Right lobe of liver (tissue), 6 donors: ENCODE measurements around the gene TPPP2. TPM values are rescaled to one million over a fixed set of nuclear protein-coding genes. Genes with fewer than 3 reads are reported as not detected.

Experiments
- ATAC-seq, 4 donors: fragments of 200-7000 bp; cut with Tn5 transposase; one replicate each; pipeline ENCODE4 v1.9.1; 2020; ENCODE audit warnings: mild to moderate bottlenecking in 4 of 4, moderate library complexity in 4 of 4
- DNase-seq, 3 donors: peaks; one replicate each; pipeline ENCODE4 v3.0.0-alpha.2; 2020
- H3K27ac ChIP-seq, 3 donors: fragments of 200-600 bp; one replicate each; pipeline ENCODE4 v1.8.0; 2022
- H3K27me3 ChIP-seq, 2 donors: fragments of 200-600 bp; one replicate each; pipeline ENCODE4 v1.8.0; 2022
- H3K36me3 ChIP-seq, 4 donors: fragments of 200-600 bp; sonication (generic) in 1 of 4; one replicate each; pipeline versions ENCODE4 v1.5.1 to v1.8.0; 2017 to 2022; ENCODE audit warnings: control low read depth in 1 of 4
- H3K4me1 ChIP-seq, 4 donors: fragments of 200-600 bp; sonication (generic) in 1 of 4; one replicate each; pipeline versions ENCODE4 v1.5.1 to v1.8.0; 2017 to 2022; ENCODE audit warnings: control low read depth in 1 of 4
- H3K4me3 ChIP-seq, 3 donors: fragments of 200-600 bp; one replicate each; pipeline ENCODE4 v1.8.0; 2022
- H3K9me3 ChIP-seq, 4 donors: fragments of 200-600 bp; sonication (generic) in 1 of 4; one replicate each; pipeline versions ENCODE4 v1.5.1 to v1.8.0; 2017 to 2022; ENCODE audit warnings: control low read depth in 1 of 4
- POLR2A ChIP-seq: fragments of 450-650 bp; IDR thresholded peaks from one replicate; pipeline ENCODE4 v1.6.1; 2017; ENCODE audit warnings: antibody characterized with exemption, mild to moderate bottlenecking
- WGBS: methylation state at CpG from one replicate; pipeline ENCODE4 v1.1.6; 2018; ENCODE audit warnings: low coverage, low lambda C conversion rate; ENCODE audit not compliant: insufficient coverage; ENCODE audit errors: missing lambda C conversion rate; 5-methylcytosine and 5-hydroxymethylcytosine counted together
- intact Hi-C, 2 donors: fragments of 100-400 bp; cut with DNase I; formaldehyde crosslinking; loops; one replicate each; pipeline versions ENCODE4 v1.11.2 to v1.14.1; 2022
- total RNA-seq, 6 experiments: library from RNA; depleted of rRNA in 2 of 6; stranded (reverse); fragments of >200 nt in 2 of 6; fragmentation: NEBNext Ultra II Directional in 3 of 6; extraction: Animal tissue kit (Norgen Biotek cat#: 25700) in 3 of 6; gene quantifications; one replicate each; pipeline versions ENCODE4 v1.1.0 to v1.2.4, GENCODE V29; 2016 to 2023
- TF ChIP-seq, protein P1 (sequence below), 4 donors: fragments of 200-600 bp in 3 of 4; fragments of 450-650 bp in 1 of 4; IDR thresholded peaks; one replicate each; pipeline versions ENCODE4 v1.5.1 to v1.8.0; 2016 to 2022; ENCODE audit warnings: antibody characterized with exemption in 4 of 4, mild to moderate bottlenecking in 2 of 4
- donor health status: DM: no; HTN: yes; CAD: no.
- donor health status: DM: no; HTN: no; CAD: no.
- donor health status: DM: no; HTN: no; CAD: no.
- donor health status: DM: no; HTN: yes; CAD: no.
- donor health status: DM: no; HTN: yes; CAD: no.

TPPP2 gene
- total RNA-seq, 6 experiments from 2014 or later, result 0.24 to 3.4 (median 1.6) TPM

DNA sequence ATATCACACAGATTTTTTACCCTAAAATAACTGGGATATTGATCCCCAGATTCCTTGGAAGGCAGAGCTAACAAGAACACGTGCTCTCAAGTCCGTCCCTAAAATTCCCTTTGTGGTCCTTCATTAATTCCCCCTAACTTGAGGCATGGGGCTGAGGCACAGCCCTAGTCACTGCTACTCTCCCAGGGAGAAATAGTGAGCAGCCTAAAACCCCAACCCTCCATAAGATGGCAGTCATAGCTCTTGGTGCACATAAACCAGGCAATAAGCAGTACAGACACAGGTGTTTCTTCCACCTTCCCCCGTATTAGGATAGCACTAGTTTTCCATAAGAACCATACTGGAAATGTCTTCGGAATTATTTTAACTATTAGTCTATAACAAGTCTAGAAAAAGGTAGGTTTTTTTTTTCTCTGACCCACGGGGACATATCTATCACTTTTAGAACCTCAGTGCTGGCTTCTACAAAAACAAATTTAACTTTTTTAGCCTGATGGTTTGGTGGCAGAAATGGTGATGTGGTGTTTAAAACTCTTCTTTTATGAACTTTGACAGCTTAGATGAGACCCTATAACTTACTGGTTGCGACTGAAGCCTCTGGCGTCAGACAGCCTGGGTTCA, 37.0 kb downstream of the TPPP2 start:
- DNase-seq, result peak in 1 of 3 donors; percentile 32
- no peaks in the 10 kb centered on the region for H3K36me3 ChIP-seq
- intact Hi-C loops, result no loop called here
- TF ChIP-seq, protein P1, sequence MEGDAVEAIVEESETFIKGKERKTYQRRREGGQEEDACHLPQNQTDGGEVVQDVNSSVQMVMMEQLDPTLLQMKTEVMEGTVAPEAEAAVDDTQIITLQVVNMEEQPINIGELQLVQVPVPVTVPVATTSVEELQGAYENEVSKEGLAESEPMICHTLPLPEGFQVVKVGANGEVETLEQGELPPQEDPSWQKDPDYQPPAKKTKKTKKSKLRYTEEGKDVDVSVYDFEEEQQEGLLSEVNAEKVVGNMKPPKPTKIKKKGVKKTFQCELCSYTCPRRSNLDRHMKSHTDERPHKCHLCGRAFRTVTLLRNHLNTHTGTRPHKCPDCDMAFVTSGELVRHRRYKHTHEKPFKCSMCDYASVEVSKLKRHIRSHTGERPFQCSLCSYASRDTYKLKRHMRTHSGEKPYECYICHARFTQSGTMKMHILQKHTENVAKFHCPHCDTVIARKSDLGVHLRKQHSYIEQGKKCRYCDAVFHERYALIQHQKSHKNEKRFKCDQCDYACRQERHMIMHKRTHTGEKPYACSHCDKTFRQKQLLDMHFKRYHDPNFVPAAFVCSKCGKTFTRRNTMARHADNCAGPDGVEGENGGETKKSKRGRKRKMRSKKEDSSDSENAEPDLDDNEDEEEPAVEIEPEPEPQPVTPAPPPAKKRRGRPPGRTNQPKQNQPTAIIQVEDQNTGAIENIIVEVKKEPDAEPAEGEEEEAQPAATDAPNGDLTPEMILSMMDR (IDR thresholded peaks at IDR 0.05), result peak in 2 of 4 donors; percentile 23 to 29
- TF ChIP-seq POLR2A, result no peak
- 52% methylated on average over 7 of the region's 7 CpGs for WGBS
- H3K27ac ChIP-seq, result no peak overlapping the region
- no peak for ATAC-seq
- H3K9me3 ChIP-seq, result no peaks in the 10 kb centered on the region
- H3K27me3 ChIP-seq, result no peaks in the 10 kb centered on the region
- H3K4me1 ChIP-seq, result peaks cover 0 to 40% (median 12%) of the 10 kb centered on the region in 4 donors
- no peak overlapping the region for H3K4me3 ChIP-seq

DNA sequence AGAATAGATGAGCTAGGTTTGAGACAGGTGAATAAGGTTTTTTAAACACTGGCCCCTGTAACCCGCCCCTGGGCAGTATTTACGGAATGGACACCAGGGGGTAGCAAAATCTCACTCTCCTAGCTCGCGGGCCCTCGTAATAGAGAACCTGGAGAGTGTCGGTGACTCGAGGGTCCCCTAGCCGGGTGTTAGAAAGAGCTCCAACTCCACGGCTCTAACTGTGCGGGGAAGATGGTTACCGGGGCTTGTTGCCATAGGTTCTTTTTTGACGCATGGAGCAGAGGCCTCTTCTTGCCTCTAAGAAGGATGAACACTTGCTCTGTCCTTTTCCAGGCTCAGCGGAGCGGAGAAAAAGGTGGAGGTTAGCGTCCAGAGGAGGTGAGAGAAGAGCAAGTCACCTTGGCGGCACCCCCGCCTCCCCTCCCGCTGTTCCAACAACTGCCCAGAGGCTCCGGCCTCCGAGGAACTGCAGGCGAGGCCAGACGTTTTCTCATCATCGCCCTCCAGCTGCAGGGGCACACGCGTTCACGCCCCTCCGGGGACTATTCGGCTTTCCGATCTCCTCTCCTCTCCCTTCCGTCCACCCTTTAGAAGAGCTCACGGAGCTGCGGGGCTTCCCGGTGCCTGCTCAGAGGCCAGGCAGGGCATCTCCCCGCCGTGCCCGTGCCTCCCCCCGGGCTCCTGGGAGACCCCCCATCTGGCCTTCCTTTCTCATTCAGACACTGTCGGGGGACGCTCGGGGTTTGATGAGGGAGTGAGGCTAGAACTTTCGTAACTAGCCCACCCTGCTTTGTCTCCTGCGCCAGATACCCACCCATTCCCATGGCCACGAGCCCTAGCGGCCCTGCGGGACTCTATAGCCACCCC, 38.7 kb downstream of the TPPP2 start:
- ATAC-seq (peak; percentile 48 to 56 (median 51)), DNase-seq (peak in 2 of 3 donors; percentile 56 to 60)
- Histone ChIP-seq H3K27me3 (no peaks in the 10 kb centered on the region), H3K4me3 (peak overlapping the region; percentile 73 to 75 (median 74)), H3K9me3 (no peaks in the 10 kb centered on the region), H3K36me3 (no peaks in the 10 kb centered on the region), H3K27ac (peak overlapping the region in 2 of 3 donors; percentile 65 to 72), H3K4me1 (peaks cover 0 to 30% (median 6%) of the 10 kb centered on the region in 4 donors)
- TF ChIP-seq, protein P1 (IDR thresholded peaks at IDR 0.05), result peak; percentile 54 to 68 (median 60)
- no peak for TF ChIP-seq POLR2A
- 20% methylated on average over 27 of the region's 45 CpGs for WGBS
- intact Hi-C loops, result no loop called here

DNA sequence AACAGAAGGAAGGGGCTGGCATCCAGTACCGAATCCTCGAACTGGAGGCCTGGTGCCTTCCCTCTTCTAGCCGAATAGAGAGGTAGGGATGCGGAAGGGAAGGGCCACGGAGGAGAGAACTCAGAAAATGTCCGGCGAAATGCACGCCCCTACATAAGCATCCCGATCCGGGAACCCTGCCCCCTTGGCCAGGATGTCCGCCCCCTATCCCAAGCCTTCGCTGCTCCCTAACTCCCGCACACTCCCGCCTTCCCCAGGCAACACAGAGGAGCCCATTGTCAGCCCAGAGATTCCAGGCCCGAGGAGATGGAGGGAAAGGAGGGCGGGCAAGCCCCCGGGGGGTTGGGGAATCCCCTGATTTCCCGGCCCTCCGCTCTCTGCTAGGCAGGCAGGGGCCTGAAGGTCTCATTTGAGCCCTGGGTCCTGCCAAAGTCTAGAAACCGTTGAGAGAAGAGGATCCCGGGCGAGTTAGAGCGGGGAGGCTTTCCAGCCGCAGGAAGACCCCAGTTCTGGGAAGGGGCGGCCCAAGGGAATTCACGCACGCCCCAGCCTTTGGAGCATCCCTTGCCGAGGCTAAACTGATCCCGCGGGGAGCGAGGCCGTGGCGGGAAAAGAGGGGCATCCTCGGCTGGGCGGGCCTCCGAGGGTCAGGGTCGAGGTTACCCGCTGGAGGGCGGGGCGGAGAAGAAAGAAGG, 39.5 kb downstream of the TPPP2 start:
- Histone ChIP-seq H3K36me3 (no peaks in the 10 kb centered on the region), H3K4me1 (peaks cover 0 to 25% (median 5%) of the 10 kb centered on the region in 4 donors), H3K9me3 (no peaks in the 10 kb centered on the region), H3K4me3 (peak overlapping the region; percentile 73 to 75 (median 74)), H3K27ac (peak overlapping the region; percentile 65 to 72 (median 66)), H3K27me3 (no peaks in the 10 kb centered on the region)
- peak in 1 of 4 donors; percentile 1 for ATAC-seq
- intact Hi-C loops, result no loop called here
- WGBS, result 8% methylated on average over 28 of the region's 40 CpGs
- DNase-seq, result peak in 1 of 3 donors; percentile 34
- no peak for TF ChIP-seq POLR2A
- TF ChIP-seq, protein P1 (IDR thresholded peaks at IDR 0.05), result no peak

DNA sequence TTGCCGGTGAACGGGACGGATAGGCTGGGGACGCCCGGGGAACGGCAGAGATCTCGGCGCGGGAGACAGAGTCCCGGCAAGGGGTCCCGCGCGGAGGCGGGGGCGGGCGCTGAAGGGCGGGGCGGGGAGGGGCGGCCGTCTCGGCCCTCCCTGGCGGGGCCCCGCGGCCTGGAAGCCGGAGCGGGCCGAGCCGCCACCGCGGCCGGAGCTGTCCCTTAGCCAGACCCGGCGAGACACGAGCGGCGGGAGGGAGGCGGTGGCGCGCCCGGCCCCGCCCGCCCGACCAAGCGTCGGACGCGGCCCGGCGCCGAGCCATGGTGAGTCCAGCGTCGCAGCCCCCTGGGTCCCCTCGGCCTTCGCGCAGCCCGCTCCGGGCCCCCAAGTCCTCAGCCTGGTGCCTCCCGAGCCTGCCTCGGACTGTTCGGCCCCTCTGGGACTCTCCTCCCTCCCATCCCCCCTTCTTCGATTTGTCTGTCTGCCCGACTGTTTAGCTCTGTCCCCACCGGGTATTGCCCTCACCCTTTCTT, 40.1 kb downstream of the TPPP2 start, which contains the start of gene ARHGEF40:
Gene ARHGEF40 (plus strand): TSS at position 222 of the 527 bp plus-strand sequence. CDS start 93 bp downstream, at position 315.
- Histone ChIP-seq H3K27me3 (no peaks in the 10 kb centered on the region), H3K9me3 (no peaks in the 10 kb centered on the region), H3K4me3 (peak within 1 kb of the TSS; percentile 73 to 75 (median 74)), H3K27ac (peak within 1 kb of the TSS; percentile 65 to 72 (median 66)), H3K36me3 (no peaks in the 10 kb centered on the region), H3K4me1 (peaks cover 0 to 25% (median 5%) of the 10 kb centered on the region in 4 donors)
- intact Hi-C loops, result no loop called here
- 0% methylated on average over 25 of the region's 63 CpGs for WGBS
- TF ChIP-seq POLR2A, result peak; percentile 61
- TF ChIP-seq, protein P1 (IDR thresholded peaks at IDR 0.05), result no peak
- ATAC-seq, result peak; percentile 50 to 79 (median 70)
- peak; percentile 74 to 81 (median 77) for DNase-seq
